NOMO-1 treated with DMSO at 0.1 percent for 48 hours (cell line): ENCODE data around the gene GTF3C4.
A peak's percentile ranks its signal among the peaks of the same experiment; 100 is the strongest.

Experiments used
- DNase-seq: peaks from one replicate; lab custom pipeline; 2025; ENCODE audit not compliant: unreplicated experiment; lab: John Stamatoyannopoulos, UW

GTF3C4 gene

DNA sequence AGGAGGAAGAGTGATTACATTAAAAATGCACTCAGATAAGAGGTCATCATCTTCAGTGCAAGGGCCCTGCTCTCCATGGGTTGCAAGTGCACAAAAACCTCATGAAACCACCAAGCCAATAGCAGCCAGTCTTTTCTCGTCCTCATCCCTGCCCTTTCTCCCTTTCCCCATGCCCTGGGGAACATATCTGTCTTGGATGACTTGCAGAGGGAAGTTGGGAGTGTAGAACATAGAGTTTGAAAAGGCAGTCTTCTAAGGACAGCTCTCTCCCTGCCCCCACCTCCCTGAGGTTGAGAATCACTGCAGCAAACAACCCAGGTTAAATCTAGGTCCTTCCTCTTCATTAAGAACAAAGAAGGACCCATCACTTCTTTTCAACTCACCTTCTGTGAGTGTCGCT is 22.5 kb upstream of the GTF3C4 start:
- DNase-seq = no peak

DNA sequence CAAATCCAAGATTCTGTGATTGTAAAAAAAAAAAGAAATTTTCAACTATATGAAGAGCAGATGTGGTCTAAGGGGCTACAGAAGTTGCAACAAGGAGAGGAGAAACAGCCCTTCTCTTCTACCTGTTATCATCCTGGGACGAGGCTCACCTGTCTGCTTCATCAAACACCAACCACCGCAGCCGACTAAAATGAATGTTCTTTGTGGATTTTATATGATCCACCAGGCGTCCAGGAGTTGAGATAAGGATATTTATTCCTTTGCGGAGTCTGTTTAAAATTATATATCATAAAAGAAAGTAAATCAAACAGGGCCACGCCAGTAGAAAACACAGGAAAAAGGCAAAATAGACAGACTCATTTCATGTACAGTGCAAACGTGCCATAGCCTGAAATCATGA is 22.0 kb upstream of the GTF3C4 start:
- no peak for DNase-seq

GRCh38 chr9:132648685-132649084 is 21.6 kb upstream of the GTF3C4 start:
- DNase-seq = no peak

GRCh38 chr9:132651259-132651658 is 19.0 kb upstream of the GTF3C4 start:
- peak; percentile 32 for DNase-seq

DNA sequence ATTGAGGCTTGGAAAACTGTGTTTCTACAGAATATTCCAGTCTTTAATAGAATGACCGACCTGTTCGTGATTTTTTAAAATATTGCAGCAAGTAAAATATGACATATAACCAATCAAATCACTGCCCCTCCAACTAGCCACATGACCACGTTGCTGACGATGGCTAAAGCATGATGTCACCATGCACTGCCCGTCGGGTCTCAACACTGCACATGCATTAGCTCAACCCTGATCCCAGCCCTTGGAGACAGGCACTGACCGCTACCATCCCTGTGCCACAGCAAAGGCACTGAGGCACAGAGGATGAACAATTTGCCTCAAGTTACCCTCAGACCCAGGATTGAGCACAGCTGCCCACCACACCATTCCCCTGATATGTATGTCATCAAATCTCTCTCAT is 14.0 kb upstream of the GTF3C4 start:
- no peak for DNase-seq

- DNase-seq = no peak
Measured at GRCh38 chr9:132662152-132662945, 7.9 kb upstream of the GTF3C4 start.

- DNase-seq = no peak
Measured at GRCh38 chr9:132663117-132663516, 7.1 kb upstream of the GTF3C4 start.

GRCh38 chr9:132663851-132664250 is 6.4 kb upstream of the GTF3C4 start:
- DNase-seq = no peak

DNA sequence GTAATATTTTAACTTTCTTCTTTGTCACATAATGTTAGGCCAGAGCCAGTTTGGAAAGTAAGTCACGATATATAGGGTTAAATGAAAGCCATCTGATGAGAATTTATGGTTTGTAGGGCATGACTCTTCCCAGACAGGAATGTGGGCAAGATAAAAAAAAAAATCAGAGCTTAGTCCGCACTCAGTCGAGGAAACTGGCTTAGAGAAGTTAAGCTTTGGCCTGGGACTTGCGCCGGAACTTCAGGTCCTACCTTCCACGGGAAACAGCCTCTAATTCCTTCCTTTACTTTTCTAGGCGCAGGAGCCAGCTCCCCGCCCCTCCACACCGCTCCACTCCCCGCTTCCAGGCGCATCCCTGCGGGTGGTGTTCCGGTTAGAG is 956 bp upstream of the GTF3C4 start:
- no peak for DNase-seq

DNA sequence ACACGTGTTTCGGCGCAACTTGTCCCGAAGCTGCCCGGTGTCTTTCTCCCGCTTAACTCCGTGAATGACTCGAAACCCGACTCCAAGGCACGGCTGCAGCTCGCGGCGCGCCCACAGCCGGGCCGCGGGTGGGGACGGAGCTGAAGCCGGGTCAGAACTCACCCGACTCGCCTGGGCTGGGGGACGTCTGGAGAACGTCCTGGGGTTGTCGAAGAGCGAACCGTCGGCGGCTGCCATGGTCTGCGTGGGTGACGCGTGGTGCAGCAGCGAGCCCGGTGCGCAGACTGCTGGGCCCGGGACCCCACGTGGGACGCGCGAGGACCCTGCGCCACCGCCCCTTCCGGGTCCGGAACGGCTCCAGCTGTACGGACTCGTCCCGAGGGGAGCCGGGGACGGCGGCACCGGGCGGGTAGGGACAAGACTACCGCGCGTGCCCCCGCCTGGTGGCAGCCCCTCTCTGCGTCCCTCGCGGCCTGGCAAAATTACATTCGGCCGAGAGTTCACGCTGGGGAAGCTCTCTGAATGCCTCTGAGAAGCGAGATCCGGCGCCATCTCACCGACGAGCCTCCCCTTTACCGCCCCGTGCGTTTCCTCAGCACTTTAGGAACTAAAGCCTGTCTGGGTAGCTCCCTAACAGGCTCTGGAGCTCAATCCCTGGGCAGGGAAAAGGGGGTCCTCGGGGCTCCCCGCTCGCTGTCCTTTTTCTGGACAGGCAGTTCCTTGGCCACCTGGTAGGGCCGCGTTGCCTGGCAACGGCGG is 387 bp upstream of the GTF3C4 start, which contains the start of gene DDX31:
Gene DDX31 (minus strand): TSS at position 286 of the 759 bp plus-strand sequence. CDS start 49 bp downstream, at position 237.
- peak; percentile 61 for DNase-seq

DNA sequence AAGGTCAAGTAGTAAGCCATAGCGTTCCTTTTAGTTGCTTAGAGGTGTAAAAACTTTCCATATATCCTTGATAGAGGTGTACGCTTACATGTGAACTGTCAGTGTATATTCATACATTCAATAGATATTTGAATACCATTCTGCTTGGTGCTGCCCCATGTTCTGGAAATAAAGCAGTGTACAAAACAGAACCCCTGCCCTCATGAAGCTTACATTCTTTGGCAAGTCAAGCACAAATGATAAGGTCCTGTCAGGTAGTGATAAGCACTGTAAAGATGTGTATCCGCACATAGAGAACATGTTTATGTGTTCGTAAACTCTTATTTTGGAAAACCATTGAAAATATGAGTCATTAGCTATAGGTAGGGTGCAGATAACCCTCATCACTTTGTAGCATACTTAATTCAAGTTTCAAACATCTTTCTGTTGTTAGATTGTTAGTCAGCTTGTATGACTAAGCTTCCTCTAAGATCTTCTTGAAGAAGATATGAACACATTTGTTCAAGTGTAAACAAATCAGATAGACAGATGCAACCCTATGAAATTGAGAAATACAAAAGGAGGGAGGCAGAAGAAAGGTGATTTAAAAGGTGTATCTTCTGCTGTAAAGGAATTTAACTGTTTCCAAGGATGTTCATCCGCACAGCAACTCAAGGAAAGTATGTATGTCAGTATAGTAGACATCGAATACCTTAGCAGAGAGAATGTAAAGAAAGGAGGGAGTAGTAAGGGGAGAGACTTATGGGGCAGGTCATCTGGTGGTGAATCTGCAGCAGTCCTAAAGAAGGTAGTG is 1.6 kb downstream of the GTF3C4 start:
- DNase-seq = no peak

DNA sequence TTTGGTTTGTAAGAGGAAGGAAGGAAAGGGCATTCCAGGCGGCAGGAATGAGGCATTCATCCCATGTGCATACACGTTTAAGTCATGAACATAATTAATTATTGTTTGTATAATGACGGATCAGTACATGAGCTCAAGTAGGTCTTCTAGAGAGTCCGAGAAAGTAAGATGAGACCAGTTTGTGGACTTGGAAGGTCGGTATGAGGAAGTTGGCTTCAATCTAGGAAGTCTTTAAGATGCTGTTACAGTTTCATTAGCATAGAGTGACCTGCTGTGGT is 2.1 kb downstream of the GTF3C4 start:
- DNase-seq = peak; percentile 4

DNA sequence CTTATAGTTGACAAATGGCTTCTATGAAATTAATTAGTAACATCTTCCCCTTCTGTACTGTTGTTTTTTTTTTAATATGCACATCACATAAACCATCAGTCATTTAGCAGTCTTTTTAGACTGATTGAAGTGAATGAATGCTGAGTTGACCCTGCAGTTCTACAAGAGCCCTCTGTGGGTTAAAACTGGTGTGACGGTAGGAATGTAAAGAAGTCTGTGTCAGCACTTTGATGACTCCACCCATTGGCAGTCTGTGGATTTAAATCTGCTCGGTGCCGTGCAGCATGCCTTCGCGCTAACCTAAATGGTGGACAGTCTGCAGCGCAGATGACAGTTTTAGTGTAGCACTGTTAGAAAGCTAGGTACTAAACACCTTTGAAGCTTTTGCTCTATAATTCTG is 3.1 kb downstream of the GTF3C4 start:
- DNase-seq = peak; percentile 0

DNA sequence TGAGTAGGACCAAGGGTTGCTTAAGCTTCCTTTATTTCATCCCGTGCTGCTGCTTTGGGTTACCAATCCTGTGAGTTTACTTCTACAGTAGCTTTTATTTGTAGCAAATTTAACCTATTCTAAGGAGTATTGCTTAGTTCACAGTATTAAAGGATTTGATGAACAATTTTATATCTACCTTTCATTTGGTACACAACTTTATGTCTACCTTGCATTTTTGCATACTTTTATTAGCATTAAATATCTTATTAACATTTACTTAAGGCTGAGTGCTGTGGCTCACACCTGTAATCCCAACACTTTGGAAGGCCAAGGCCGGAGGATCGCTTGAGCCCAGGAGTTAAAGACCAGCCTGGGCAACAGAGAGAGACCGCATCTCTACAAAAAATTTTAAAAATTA is 4.2 kb downstream of the GTF3C4 start:
- no peak for DNase-seq

GRCh38 chr9:132677976-132678375 is 7.7 kb downstream of the GTF3C4 start:
- no peak for DNase-seq

DNA sequence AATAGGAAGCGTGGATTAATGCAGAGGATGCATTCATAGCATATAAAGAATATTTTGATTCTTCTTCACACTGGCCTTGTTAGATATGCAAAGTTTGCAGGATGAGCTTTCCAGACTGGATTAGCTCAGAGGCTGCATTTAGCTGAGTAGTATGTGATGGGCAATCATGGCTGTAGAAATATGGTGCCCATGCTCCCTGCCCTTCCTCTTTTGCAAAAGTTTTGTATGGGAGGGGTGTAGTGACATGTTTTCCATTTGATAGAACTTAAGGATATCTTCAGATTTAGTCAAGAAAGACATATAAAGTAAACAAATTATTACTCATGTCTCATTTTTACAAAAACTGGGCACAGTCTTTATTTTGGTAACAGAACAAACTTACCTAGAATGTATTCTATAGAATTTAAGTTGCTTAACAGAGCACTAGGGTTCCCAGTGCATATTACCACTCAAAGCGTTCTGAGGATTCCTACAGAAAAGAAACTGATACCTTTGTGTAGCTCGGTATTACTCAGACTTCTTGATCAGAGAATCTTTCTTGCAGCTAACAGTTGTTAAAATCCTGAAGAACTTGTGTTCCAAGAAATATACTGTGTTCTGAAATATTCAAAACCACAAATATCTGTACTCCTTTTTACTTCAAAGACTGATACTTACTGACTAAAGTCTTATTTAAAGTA is 9.8 kb downstream of the GTF3C4 start:
- no peak for DNase-seq

DNA sequence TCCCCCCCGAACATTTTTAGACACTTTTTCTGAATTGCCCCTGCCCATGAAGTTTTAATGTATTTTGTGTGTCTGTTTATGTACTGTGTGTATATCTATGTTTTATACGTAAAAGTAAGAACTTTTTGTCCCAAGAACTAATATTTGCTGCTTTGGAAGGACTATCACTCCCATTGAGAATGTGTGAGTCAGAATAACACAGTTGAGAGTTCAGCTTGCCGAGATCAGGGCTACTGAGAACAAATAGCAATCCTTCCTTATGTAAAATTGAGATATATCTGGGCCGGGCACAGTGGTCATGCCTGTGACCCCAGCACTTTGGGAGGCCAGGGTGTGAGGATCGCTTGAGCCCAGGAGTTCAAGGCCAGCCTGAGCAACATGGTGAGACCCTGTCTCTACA is 11.3 kb downstream of the GTF3C4 start:
- DNase-seq = no peak

DNA sequence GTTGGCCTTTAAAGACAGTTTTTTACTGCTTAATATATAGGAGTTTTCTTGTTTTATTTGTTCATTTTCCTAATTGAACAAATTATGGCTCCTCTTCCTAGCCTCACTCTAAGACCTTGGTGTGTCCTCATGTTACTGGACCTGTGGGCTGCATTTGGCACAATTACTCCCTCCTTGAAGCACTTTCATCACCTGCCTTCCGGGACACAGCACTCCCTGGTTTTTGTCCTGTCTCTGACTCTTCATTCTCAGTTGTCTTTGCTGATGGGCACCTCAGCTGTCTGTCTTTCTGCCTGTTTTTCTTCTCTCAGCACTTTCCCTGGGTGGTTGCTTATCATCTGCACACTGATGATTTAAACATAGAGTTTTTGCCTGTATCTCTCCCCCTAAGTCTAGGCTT is 13.6 kb downstream of the GTF3C4 start:
- DNase-seq = no peak

- no peak for DNase-seq
Measured at GRCh38 chr9:132690696-132691095, 20.4 kb downstream of the GTF3C4 start.

GRCh38 chr9:132694144-132694543 is 23.9 kb downstream of the GTF3C4 start:
- peak; percentile 9 for DNase-seq

- DNase-seq = no peak
Measured at GRCh38 chr9:132697230-132697629, 27.0 kb downstream of the GTF3C4 start.
